GM18517 (cell line): ENCODE measurements around the gene OR6B2.
"Not testable (repeated sequence)": the region's sequence is repeated elsewhere in the genome, so short reads cannot be mapped to it uniquely, and the experiment has no call there.

Experiments used
- ATAC-seq: cut with Tn5 transposase; IDR thresholded peaks from one replicate; pipeline ENCODE4 v1.9.1; 2021; ENCODE audit warnings: mild to moderate bottlenecking, moderate library complexity; ENCODE audit not compliant: unreplicated experiment

The OR6B2 gene

GRCh38 chr2:240030379-240031094 is at the start of gene OR6B2:
TSS of gene OR6B2 (minus strand) at chr2:240030429. CDS start at chr2:240030429, 0 bp downstream.
- ATAC-seq, result no peak

- ATAC-seq, result no peak
Observed at GRCh38 chr2:240078631-240079030, 48.4 kb upstream of the OR6B2 start.

- ATAC-seq, result no peak
Observed at GRCh38 chr2:240077442-240077841, 47.2 kb upstream of the OR6B2 start.

- ATAC-seq, result no peak
Observed at GRCh38 chr2:240074545-240074944, 44.3 kb upstream of the OR6B2 start.

GRCh38 chr2:240070907-240071306 is 40.7 kb upstream of the OR6B2 start:
- ATAC-seq, result no peak

- ATAC-seq, result no peak
Observed at GRCh38 chr2:240069829-240070228, 39.6 kb upstream of the OR6B2 start.

GRCh38 chr2:240068193-240068592 is 38.0 kb upstream of the OR6B2 start:
- no peak for ATAC-seq

- ATAC-seq, result no peak
Observed at GRCh38 chr2:240066489-240066888, 36.3 kb upstream of the OR6B2 start.

- ATAC-seq, result no peak
Observed at GRCh38 chr2:240064898-240065297, 34.7 kb upstream of the OR6B2 start.

GRCh38 chr2:240060977-240061591 is 30.9 kb upstream of the OR6B2 start:
- no peak for ATAC-seq

GRCh38 chr2:240056678-240057077 is 26.4 kb upstream of the OR6B2 start:
- ATAC-seq, result no peak

GRCh38 chr2:240055177-240055917 is 25.1 kb upstream of the OR6B2 start:
- ATAC-seq, result no peak

GRCh38 chr2:240053173-240054155 is 23.2 kb upstream of the OR6B2 start, which contains the start of gene OR6B3:
TSS of gene OR6B3 (minus strand) at chr2:240053521.
- ATAC-seq, result no peak

- ATAC-seq, result no peak
Observed at GRCh38 chr2:240052524-240052923, 22.3 kb upstream of the OR6B2 start.

- no peak for ATAC-seq
Observed at GRCh38 chr2:240051697-240052096, 21.5 kb upstream of the OR6B2 start.

GRCh38 chr2:240050278-240050677 is 20.0 kb upstream of the OR6B2 start:
- ATAC-seq, result no peak

GRCh38 chr2:240048237-240048636 is 18.0 kb upstream of the OR6B2 start:
- no peak for ATAC-seq

GRCh38 chr2:240045098-240045497 is 14.9 kb upstream of the OR6B2 start:
- no peak for ATAC-seq

- not testable (repeated sequence) for ATAC-seq
Observed at GRCh38 chr2:240044096-240044495, 13.9 kb upstream of the OR6B2 start.

- no peak for ATAC-seq
Observed at GRCh38 chr2:240043279-240043989, 13.2 kb upstream of the OR6B2 start.
